Activated naive CD4-positive, alpha-beta T cell treated with anti-CD3 and anti-CD28 coated beads for 36 hours (primary cell): ENCODE data around the gene CD1E. TPM values are rescaled to one million over a fixed set of nuclear protein-coding genes. Genes with fewer than 3 reads are reported as not detected.
"Not testable (repeated sequence)": the region's sequence is repeated elsewhere in the genome, so short reads cannot be mapped to it uniquely, and the experiment has no call there.

ENCODE experiments used
- CTCF ChIA-PET: fragments of 350-600 bp; sonication (Branson Sonifier 250); formaldehyde crosslinking; loops from one replicate; lab custom pipeline; 2021; ENCODE audit warnings: antibody characterized with exemption; lab: Charles Lee
- DNase-seq: peaks from one replicate; pipeline ENCODE4 v3.0.0-alpha.2; 2020
- H3K27ac Mint-ChIP-seq: one replicate; pipeline ENCODE4 v1.8.0; 2021; ENCODE audit warnings: mild to moderate bottlenecking, mixed read lengths
- H3K27me3 Mint-ChIP-seq: one replicate; pipeline ENCODE4 v1.8.0; 2021; ENCODE audit warnings: low read depth, mixed read lengths
- H3K36me3 Mint-ChIP-seq: one replicate; pipeline ENCODE4 v1.8.0; 2021; ENCODE audit warnings: low read depth, mixed read lengths
- H3K4me1 Mint-ChIP-seq: one replicate; pipeline ENCODE4 v1.8.0; 2021; ENCODE audit warnings: low read depth, mixed read lengths
- H3K4me3 Mint-ChIP-seq: one replicate; pipeline ENCODE4 v1.8.0; 2021; ENCODE audit warnings: mild to moderate bottlenecking, moderate library complexity, mixed read lengths
- H3K9me3 Mint-ChIP-seq: one replicate; pipeline ENCODE4 v1.8.0; 2021; ENCODE audit warnings: mixed read lengths
- intact Hi-C: fragments of 100-400 bp; cut with micrococcal nuclease; formaldehyde crosslinking; loops from one replicate; pipeline ENCODE4 v1.15.1; 2023
- total RNA-seq, 2 experiments: library from RNA; stranded (reverse); gene quantifications; one replicate each; pipeline ENCODE4 v1.2.3, GENCODE V29; 2021

Gene CD1E
- total RNA-seq, 2 experiments from 2014 or later: not detected

DNA sequence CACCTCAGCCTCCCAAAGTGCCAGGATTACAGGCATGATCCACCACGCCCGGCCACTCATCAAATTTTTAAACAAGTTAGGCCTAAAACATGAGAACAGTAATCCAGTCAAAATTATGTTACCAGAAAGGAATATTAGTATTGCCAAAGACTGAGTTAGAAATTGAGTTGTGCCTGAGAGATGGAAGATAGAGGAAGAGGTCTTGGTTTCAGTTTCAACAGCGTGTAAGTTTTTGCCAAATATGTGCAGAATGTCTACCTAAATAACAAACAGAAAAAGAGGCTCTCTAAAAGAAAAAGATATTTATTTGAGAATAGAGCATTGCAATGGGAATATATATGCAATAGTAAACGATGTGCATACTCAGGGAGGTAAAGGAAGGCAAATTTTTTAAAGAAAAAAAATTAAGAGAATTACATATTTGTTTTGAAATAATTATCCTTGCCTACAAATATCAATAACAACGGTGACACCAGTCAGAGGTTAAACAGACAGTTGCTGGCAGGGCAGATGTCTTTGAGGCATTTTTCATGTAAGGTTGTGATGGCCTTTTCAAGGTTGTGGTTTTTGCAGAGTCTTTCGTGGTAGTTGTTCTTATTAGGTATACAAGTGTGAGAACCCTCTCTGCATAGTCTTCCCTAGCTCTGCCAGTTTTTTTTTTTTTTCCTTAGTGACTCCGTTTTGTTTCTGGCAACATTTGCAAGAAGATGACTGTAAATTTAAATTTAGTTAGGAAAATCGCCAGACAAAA is 20.1 kb upstream of the CD1E start:
- Mint-ChIP-seq H3K27me3 (peaks cover 17% of the 10 kb centered on the region), H3K4me3 (no peak overlapping the region), H3K9me3 (peaks cover 3% of the 10 kb centered on the region), H3K36me3 (no peaks in the 10 kb centered on the region), H3K4me1 (no peaks in the 10 kb centered on the region), H3K27ac (no peak overlapping the region)
- CTCF ChIA-PET: interaction anchor here (1.5 kb wide), 1 partner anchor 130 kb away, joined by 4 read pairs; no protein-coding TSS in a partner anchor
- intact Hi-C loops: loop anchor here (5.0 kb wide), 1 partner anchor 86 kb away; no protein-coding TSS in a partner anchor
- DNase-seq: no peak

GRCh38 chr1:158334526-158335212 is 19.0 kb upstream of the CD1E start:
- Mint-ChIP-seq H3K4me3 (no peak overlapping the region), H3K9me3 (peaks cover 3% of the 10 kb centered on the region), H3K36me3 (no peaks in the 10 kb centered on the region), H3K4me1 (no peaks in the 10 kb centered on the region), H3K27ac (no peak overlapping the region), H3K27me3 (peaks cover 11% of the 10 kb centered on the region)
- no peak for DNase-seq
- intact Hi-C loops: loop anchor here (5.0 kb wide), 1 partner anchor 87 kb away; no protein-coding TSS in a partner anchor
- CTCF ChIA-PET: interaction anchor here (1.5 kb wide), 1 partner anchor 131 kb away, joined by 4 read pairs; no protein-coding TSS in a partner anchor

DNA sequence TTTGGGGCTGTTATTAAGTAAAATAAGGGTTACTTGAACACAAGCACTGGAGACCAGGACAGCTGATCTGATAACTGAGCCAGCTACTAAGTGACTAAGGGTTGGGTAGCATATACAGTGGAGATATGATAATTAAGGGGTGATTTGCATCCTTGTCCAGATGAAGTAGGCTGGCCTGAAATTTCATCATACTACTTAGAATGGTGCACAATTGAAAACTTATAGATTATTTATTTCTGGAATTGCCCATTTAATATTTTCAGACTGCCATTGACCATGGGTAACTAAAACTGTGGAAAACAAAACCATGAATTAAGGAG is 18.5 kb upstream of the CD1E start:
- intact Hi-C loops: no loop called here
- Mint-ChIP-seq H3K27me3 (peaks cover 11% of the 10 kb centered on the region), H3K27ac (no peak overlapping the region), H3K4me3 (no peak overlapping the region), H3K36me3 (no peaks in the 10 kb centered on the region), H3K4me1 (no peaks in the 10 kb centered on the region), H3K9me3 (peaks cover 4% of the 10 kb centered on the region)
- CTCF ChIA-PET: no interaction called here
- DNase-seq: no peak

DNA sequence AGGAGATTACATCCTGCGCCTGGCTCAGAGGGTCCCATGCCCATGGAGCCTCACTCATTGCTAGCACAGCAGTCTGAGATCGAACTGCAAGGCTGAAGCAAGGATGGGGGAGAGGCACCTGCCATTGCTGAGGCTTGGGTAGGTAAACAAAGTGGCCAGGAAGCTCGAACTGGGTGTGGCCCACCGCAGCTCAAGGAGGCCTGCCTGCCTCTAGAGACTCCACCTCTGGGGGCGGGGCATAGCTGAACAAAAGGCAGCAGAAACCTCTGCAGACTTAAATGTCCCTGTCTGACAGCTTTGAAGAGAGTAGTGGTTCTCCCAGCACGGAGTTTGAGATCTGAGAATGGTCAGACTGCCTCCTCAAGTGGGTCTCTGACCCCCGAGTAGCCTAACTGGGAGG is 17.3 kb upstream of the CD1E start:
- H3K36me3 Mint-ChIP-seq, intact Hi-C loops, CTCF ChIA-PET, H3K4me1 Mint-ChIP-seq, H3K4me3 Mint-ChIP-seq, DNase-seq, H3K27ac Mint-ChIP-seq: not testable (repeated sequence)
- Mint-ChIP-seq H3K27me3 (peaks cover 11% of the 10 kb centered on the region), H3K9me3 (peaks cover 11% of the 10 kb centered on the region)

DNA sequence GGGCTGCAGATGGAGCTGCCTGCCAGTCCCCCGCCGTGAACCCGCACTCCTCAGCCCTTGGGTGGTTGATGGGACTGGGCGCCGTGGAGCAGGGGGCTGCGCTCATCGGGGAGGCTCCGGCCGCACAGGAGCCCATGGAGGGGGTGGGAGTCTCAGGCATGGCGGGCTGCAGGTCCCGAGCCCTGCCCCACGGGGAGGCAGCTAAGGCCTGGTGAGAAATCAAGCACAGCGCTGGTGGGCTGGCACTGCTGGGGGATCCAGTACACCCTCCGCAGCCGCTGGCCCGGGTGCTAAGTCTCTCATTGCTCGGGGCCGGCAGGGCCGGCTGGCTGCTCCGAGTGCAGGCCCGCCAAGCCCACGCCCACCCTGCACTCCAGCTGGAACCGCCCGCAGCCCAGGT is 4.7 kb upstream of the CD1E start:
- H3K9me3 Mint-ChIP-seq, H3K4me1 Mint-ChIP-seq, H3K36me3 Mint-ChIP-seq, CTCF ChIA-PET, H3K27ac Mint-ChIP-seq, intact Hi-C loops, DNase-seq, H3K4me3 Mint-ChIP-seq, H3K27me3 Mint-ChIP-seq: not testable (repeated sequence)

GRCh38 chr1:158354255-158354654 is 561 bp downstream of the CD1E start:
- Mint-ChIP-seq H3K27ac (no peak overlapping the region), H3K4me1 (no peaks in the 10 kb centered on the region), H3K36me3 (no peaks in the 10 kb centered on the region), H3K9me3 (no peaks in the 10 kb centered on the region), H3K27me3 (peaks cover 22% of the 10 kb centered on the region), H3K4me3 (no peak overlapping the region)
- intact Hi-C loops: no loop called here
- no peak for DNase-seq
- CTCF ChIA-PET: interaction anchor here (1.6 kb wide), 1 partner anchor 150 kb away, joined by 5 read pairs; no protein-coding TSS in a partner anchor

- Mint-ChIP-seq H3K4me3 (no peak overlapping the region), H3K27me3 (peaks cover 22% of the 10 kb centered on the region), H3K27ac (no peak overlapping the region), H3K36me3 (no peaks in the 10 kb centered on the region), H3K4me1 (no peaks in the 10 kb centered on the region), H3K9me3 (no peaks in the 10 kb centered on the region)
- intact Hi-C loops: no loop called here
- CTCF ChIA-PET: interaction anchor here (1.6 kb wide), 1 partner anchor 152 kb away, joined by 5 read pairs; no protein-coding TSS in a partner anchor
- DNase-seq: no peak
Observed at GRCh38 chr1:158355773-158356285, 2.1 kb downstream of the CD1E start.

- no peak overlapping the region for H3K27ac Mint-ChIP-seq
Observed at GRCh38 chr1:158356616-158357015, 2.9 kb downstream of the CD1E start.

DNA sequence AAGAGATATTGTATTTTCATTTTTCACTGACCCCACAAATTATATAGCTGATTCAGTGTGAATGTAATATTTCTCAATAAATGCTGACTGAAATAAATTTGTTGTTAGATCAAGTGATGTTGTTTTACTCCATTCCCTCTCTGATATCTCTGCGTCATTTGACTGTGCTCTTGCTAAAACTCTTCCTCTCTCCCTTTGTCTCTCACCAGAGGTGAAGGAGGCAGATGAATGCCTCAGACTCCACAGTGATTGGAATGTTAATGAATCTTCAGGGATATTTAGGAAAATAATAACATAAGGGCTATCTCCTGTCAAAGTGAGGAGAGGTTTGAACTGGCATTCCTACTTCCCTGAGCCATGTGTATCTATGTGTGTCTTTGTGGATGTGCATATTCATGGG is 3.7 kb downstream of the CD1E start:
- H3K4me1 Mint-ChIP-seq: no peaks in the 10 kb centered on the region
- no peaks in the 10 kb centered on the region for H3K36me3 Mint-ChIP-seq
- no peak overlapping the region for H3K4me3 Mint-ChIP-seq
- CTCF ChIA-PET: no interaction called here
- H3K9me3 Mint-ChIP-seq: no peaks in the 10 kb centered on the region
- no peak for DNase-seq
- H3K27ac Mint-ChIP-seq: no peak overlapping the region
- intact Hi-C loops: no loop called here
- H3K27me3 Mint-ChIP-seq: peaks cover 22% of the 10 kb centered on the region

More at GRCh38 chr1:158356616-158357015, 2.9 kb downstream of the CD1E start:
- intact Hi-C loops: no loop called here
- Mint-ChIP-seq H3K4me1 (no peaks in the 10 kb centered on the region), H3K9me3 (no peaks in the 10 kb centered on the region), H3K36me3 (no peaks in the 10 kb centered on the region), H3K27me3 (peaks cover 22% of the 10 kb centered on the region), H3K4me3 (no peak overlapping the region)
- DNase-seq: no peak
- CTCF ChIA-PET: no interaction called here

DNA sequence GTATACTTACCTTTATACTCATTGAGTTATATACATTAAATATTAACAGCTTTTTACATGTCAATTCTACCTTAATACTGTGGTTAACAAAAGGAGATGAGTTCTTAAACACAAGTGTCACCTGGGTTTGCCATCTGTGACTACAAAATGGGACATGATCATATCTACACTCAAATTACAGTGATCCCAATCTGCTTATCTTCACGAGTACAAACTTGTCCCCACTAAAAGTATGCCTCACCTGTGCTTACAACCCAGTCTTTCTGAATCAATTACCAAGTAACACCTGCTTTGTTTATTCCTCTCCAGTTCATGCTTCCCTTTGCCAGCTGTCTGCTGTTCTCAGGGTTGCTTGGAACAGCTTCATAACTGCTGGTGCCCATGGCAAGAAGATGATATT is 8.8 kb downstream of the CD1E start:
- CTCF ChIA-PET: no interaction called here
- no peak overlapping the region for H3K4me3 Mint-ChIP-seq
- intact Hi-C loops: no loop called here

DNA sequence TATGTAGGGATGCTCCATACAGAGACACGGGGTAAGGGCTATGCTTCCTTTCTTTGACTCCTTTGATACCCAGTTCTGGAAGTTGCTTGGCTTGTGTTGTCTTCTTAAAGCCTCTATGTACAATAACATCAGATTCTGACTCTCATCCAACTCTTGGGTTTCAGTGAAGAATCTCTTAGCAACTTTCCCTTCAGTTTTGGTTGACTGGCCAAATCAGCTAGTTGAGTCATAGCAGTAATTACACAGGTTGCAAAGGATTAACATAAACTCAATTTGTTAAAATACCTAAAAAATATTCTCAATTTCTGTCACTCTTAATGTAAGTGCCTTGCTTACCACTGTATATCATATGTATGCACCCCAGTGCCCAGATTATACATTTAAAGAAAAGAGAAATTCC is 9.2 kb downstream of the CD1E start:
- no peaks in the 10 kb centered on the region for H3K4me1 Mint-ChIP-seq
- no peaks in the 10 kb centered on the region for H3K36me3 Mint-ChIP-seq
- peaks cover 4% of the 10 kb centered on the region for H3K9me3 Mint-ChIP-seq
- intact Hi-C loops: no loop called here
- DNase-seq: no peak
- peaks cover 9% of the 10 kb centered on the region for H3K27me3 Mint-ChIP-seq
- no peak overlapping the region for H3K27ac Mint-ChIP-seq
- CTCF ChIA-PET: no interaction called here
- H3K4me3 Mint-ChIP-seq: no peak overlapping the region

More for the DNA sequence above, 8.8 kb downstream of the CD1E start:
- Mint-ChIP-seq H3K4me1 (no peaks in the 10 kb centered on the region), H3K36me3 (no peaks in the 10 kb centered on the region), H3K27me3 (peaks cover 8% of the 10 kb centered on the region), H3K27ac (no peak overlapping the region), H3K9me3 (peaks cover 4% of the 10 kb centered on the region)
- no peak for DNase-seq

- no peak for DNase-seq
- H3K27me3 Mint-ChIP-seq: peaks cover 20% of the 10 kb centered on the region
- no peak overlapping the region for H3K27ac Mint-ChIP-seq
- intact Hi-C loops: no loop called here
- peaks cover 2% of the 10 kb centered on the region for H3K36me3 Mint-ChIP-seq
- H3K4me1 Mint-ChIP-seq: peaks cover 2% of the 10 kb centered on the region
- H3K4me3 Mint-ChIP-seq: no peak overlapping the region
- peaks cover 9% of the 10 kb centered on the region for H3K9me3 Mint-ChIP-seq
- CTCF ChIA-PET: no interaction called here
Observed at GRCh38 chr1:158366783-158367182, 13.1 kb downstream of the CD1E start.
